PC-3 (cell line): Measurements from ENCODE around the gene TFDP1. TPM values are rescaled to one million over a fixed set of nuclear protein-coding genes. Genes with fewer than 3 reads are reported as not detected.

Source experiments
- ATAC-seq: fragments of 200-7000 bp; cut with Tn5 transposase; 2 replicates; pipeline ENCODE4 v1.9.1; 2020; ENCODE audit warnings: mild to moderate bottlenecking, moderate library complexity
- BruUV-seq: library from RNA; stranded (reverse); fragments of 400-500 nt; replicated peaks from 2 replicates; lab custom pipeline; 2021; lab: Mats Ljungman, UMichigan
- CTCF ChIA-PET: fragments of 300-600 bp; sonication (Branson Sonifier 250); formaldehyde crosslinking; loops from one replicate; lab custom pipeline; 2022; ENCODE audit warnings: antibody characterized with exemption; lab: Charles Lee
- POLR2A ChIA-PET: fragments of 300-600 bp; sonication (Branson Sonifier 250); formaldehyde crosslinking; loops from one replicate; lab custom pipeline; 2022; ENCODE audit warnings: antibody characterized with exemption; ENCODE audit not compliant: unreplicated experiment; lab: Charles Lee
- DNase-seq: peaks from one replicate; pipeline ENCODE4 v3.0.0-alpha.2; 2015
- H2AFZ ChIP-seq: fragments of 300-600 bp; sonication (generic); 2 replicates; pipeline ENCODE4 v1.6.0; 2016; ENCODE audit warnings: antibody characterized with exemption, low read length
- H3F3A ChIP-seq: fragments of 300-600 bp; sonication (generic); one replicate; pipeline ENCODE4 v1.6.0; 2017; ENCODE audit warnings: antibody characterized with exemption, low read length, control low read depth, mild to moderate bottlenecking; ENCODE audit not compliant: unreplicated experiment
- H3K27ac ChIP-seq: fragments of 300-600 bp; sonication (generic); 2 replicates; pipeline ENCODE4 v1.5.1; 2016; ENCODE audit warnings: mild to moderate bottlenecking, low read length
- H3K27me3 ChIP-seq: fragments of 300-600 bp; sonication (generic); 2 replicates; pipeline ENCODE4 v1.6.1; 2016; ENCODE audit warnings: low read length, mixed read lengths
- H3K36me3 ChIP-seq: fragments of 300-600 bp; sonication (generic); 2 replicates; pipeline ENCODE4 v1.6.1; 2016; ENCODE audit warnings: low read depth, mixed run types, low read length, mixed read lengths
- H3K4me1 ChIP-seq: fragments of 300-600 bp; sonication (generic); 2 replicates; pipeline ENCODE4 v1.5.1; 2016; ENCODE audit warnings: low read length; ENCODE audit not compliant: insufficient read depth
- H3K4me2 ChIP-seq: fragments of 300-600 bp; sonication (generic); 2 replicates; pipeline ENCODE4 v1.6.0; 2016; ENCODE audit warnings: low read length
- H3K4me3 ChIP-seq: fragments of 300-600 bp; sonication (generic); 2 replicates; pipeline ENCODE4 v1.5.1; 2016; ENCODE audit warnings: mild to moderate bottlenecking, low read length, mixed read lengths
- H3K79me2 ChIP-seq: fragments of 300-600 bp; sonication (generic); 2 replicates; pipeline ENCODE4 v1.6.1; 2017; ENCODE audit warnings: low read length, mixed read lengths
- H3K9ac ChIP-seq: fragments of 300-600 bp; sonication (generic); 2 replicates; pipeline ENCODE4 v1.6.0; 2016; ENCODE audit warnings: mild to moderate bottlenecking, low read length
- H3K9me2 ChIP-seq: fragments of 300-600 bp; sonication (generic); replicated peaks from 2 replicates; pipeline ENCODE4 v1.6.1; 2016; ENCODE audit warnings: mixed run types, low read length, mixed read lengths
- H3K9me3 ChIP-seq: fragments of 300-600 bp; sonication (generic); 2 replicates; pipeline ENCODE4 v1.6.1; 2016; ENCODE audit warnings: low read length, mixed read lengths
- H4K20me1 ChIP-seq: fragments of 300-600 bp; sonication (generic); 2 replicates; pipeline ENCODE4 v1.6.1; 2016; ENCODE audit warnings: low read length, mixed read lengths
- EZH2 ChIP-seq: fragments of 300-600 bp; sonication (generic); IDR thresholded peaks from one replicate; pipeline ENCODE4 v1.6.1; 2017; ENCODE audit warnings: antibody characterized with exemption, mild to moderate bottlenecking, low read length; ENCODE audit not compliant: unreplicated experiment
- EZH2phosphoT487 ChIP-seq: fragments of 300-600 bp; sonication (generic); IDR thresholded peaks from 2 replicates; pipeline ENCODE4 v1.6.1; 2018; ENCODE audit warnings: mild to moderate bottlenecking, antibody characterized with exemption, low read length, borderline replicate concordance
- intact Hi-C: fragments of 100-400 bp; cut with micrococcal nuclease; formaldehyde crosslinking; loops from 2 replicates; pipeline ENCODE4 v1.9.0; 2023
- total RNA-seq: library from RNA; depleted of rRNA; stranded (reverse); fragments of >200 nt; gene quantifications from 2 replicates; pipeline ENCODE4 v1.2.3, GENCODE V29; 2014
- TF ChIP-seq, protein P1 (sequence below): fragments of 300-600 bp; sonication (generic); conservative IDR thresholded peaks from 2 replicates; pipeline ENCODE4 v1.5.1; 2017; ENCODE audit warnings: antibody characterized with exemption, low read depth, mild to moderate bottlenecking, low read length

The TFDP1 gene
- total RNA-seq, 1 experiment from 2014 or later = 89.5 TPM

DNA sequence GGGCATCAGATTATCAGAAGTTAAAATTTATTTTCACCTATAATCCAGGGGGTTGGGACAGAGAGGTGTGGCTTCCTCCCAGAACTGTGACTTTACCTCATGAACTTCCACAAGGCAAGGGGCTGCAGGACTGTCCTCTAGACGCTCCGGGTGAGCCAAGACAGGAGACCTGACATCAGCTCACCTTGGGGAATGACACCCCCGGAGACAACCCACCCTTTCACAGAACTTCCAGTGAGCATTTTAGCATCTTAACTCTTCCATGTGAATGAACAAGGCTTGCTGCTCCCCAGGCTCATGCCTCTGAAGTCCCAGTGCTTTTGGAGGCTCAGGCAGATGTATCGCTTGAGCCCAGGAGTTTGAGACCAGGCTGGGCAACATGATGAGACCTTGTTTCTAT lies 29.4 kb upstream of the TFDP1 start:
- Histone ChIP-seq H2AFZ (no peak overlapping the region), H3K4me1 (no peaks in the 10 kb centered on the region), H3K36me3 (no peaks in the 10 kb centered on the region), H3K4me2 (no peak overlapping the region), H3K27ac (no peak overlapping the region), H3K4me3 (no peak overlapping the region), H3F3A (no peaks in the 10 kb centered on the region), H3K27me3 (no peaks in the 10 kb centered on the region), H3K79me2 (no peaks in the 10 kb centered on the region), H4K20me1 (no peaks in the 10 kb centered on the region), H3K9me2 (no peaks in the 10 kb centered on the region), H3K9ac (no peak overlapping the region), H3K9me3 (no peaks in the 10 kb centered on the region)
- ChIA-PET CTCF (no interaction called here), POLR2A (no interaction called here)
- no TSS peak for BruUV-seq
- ATAC-seq (no peak), DNase-seq (no peak)
- TF ChIP-seq EZH2phosphoT487 (no peak), EZH2 (no peak)
- TF ChIP-seq, protein P1, sequence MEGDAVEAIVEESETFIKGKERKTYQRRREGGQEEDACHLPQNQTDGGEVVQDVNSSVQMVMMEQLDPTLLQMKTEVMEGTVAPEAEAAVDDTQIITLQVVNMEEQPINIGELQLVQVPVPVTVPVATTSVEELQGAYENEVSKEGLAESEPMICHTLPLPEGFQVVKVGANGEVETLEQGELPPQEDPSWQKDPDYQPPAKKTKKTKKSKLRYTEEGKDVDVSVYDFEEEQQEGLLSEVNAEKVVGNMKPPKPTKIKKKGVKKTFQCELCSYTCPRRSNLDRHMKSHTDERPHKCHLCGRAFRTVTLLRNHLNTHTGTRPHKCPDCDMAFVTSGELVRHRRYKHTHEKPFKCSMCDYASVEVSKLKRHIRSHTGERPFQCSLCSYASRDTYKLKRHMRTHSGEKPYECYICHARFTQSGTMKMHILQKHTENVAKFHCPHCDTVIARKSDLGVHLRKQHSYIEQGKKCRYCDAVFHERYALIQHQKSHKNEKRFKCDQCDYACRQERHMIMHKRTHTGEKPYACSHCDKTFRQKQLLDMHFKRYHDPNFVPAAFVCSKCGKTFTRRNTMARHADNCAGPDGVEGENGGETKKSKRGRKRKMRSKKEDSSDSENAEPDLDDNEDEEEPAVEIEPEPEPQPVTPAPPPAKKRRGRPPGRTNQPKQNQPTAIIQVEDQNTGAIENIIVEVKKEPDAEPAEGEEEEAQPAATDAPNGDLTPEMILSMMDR = no peak
- intact Hi-C loops = no loop called here

DNA sequence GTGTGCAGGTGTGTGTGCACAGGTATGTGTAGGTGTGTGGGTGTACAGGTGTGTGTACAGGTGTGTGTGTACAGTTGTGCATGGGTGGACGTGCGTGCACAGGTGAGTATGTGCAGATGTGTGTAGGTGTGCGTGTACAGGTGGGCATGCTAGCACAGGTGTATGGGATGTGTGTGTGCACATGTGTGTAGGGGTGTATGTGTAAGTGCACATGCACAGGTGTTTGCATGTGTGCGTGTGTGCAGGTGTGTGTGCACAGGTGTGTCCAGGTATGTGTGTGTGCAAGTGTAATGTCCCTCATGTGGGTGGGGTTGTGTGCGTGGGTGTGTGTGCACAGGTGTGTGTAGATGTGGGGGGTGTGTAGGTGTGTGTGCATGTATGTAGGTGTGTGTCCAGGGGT lies 27.5 kb upstream of the TFDP1 start:
- Histone ChIP-seq H3K36me3 (no peaks in the 10 kb centered on the region), H4K20me1 (no peaks in the 10 kb centered on the region), H3K27me3 (no peaks in the 10 kb centered on the region), H3K27ac (no peak overlapping the region), H3K9ac (no peak overlapping the region), H3K9me3 (no peaks in the 10 kb centered on the region), H2AFZ (no peak overlapping the region), H3K4me1 (no peaks in the 10 kb centered on the region), H3K4me2 (no peak overlapping the region), H3F3A (no peaks in the 10 kb centered on the region), H3K79me2 (no peaks in the 10 kb centered on the region), H3K9me2 (no peaks in the 10 kb centered on the region), H3K4me3 (no peak overlapping the region)
- ChIA-PET POLR2A (no interaction called here), CTCF (no interaction called here)
- ATAC-seq (no peak), DNase-seq (no peak)
- TF ChIP-seq, protein P1 = no peak
- no peak for TF ChIP-seq EZH2phosphoT487
- TF ChIP-seq EZH2 = no peak
- BruUV-seq = no TSS peak
- intact Hi-C loops = no loop called here

DNA sequence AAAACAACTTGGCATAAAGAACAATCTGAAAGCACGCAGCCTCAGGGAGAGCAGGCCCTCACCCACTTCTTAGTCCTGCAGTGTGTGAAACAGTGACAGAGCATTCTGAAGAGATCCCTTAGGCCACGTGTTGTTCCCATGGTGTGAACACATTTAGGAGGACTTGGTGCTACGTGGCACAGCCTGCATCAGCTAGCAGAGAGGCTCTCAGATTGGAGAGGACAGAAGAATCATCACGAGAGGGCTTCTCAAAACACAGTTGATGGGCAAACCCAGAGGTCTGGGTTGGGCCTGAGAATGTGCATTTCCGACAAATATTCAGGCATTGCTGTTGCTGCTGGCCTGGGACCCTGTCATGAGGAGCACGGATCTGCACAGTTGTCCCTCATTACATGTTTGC lies 26.1 kb upstream of the TFDP1 start:
- no TSS peak for BruUV-seq
- H3K27ac ChIP-seq = no peak overlapping the region
- H3K4me2 ChIP-seq = no peak overlapping the region
- no peaks in the 10 kb centered on the region for H3K79me2 ChIP-seq
- no peaks in the 10 kb centered on the region for H4K20me1 ChIP-seq
- DNase-seq (no peak), ATAC-seq (no peak)
- H3K9ac ChIP-seq = no peak overlapping the region
- H3K4me1 ChIP-seq = no peaks in the 10 kb centered on the region
- no peaks in the 10 kb centered on the region for H3K9me2 ChIP-seq
- intact Hi-C loops = no loop called here
- H3K4me3 ChIP-seq = no peak overlapping the region
- no peaks in the 10 kb centered on the region for H3K36me3 ChIP-seq
- ChIA-PET CTCF (no interaction called here), POLR2A (no interaction called here)
- no peaks in the 10 kb centered on the region for H3F3A ChIP-seq
- H3K9me3 ChIP-seq = no peaks in the 10 kb centered on the region
- H3K27me3 ChIP-seq = no peaks in the 10 kb centered on the region
- TF ChIP-seq, protein P1 = no peak
- TF ChIP-seq EZH2phosphoT487 (no peak), EZH2 (no peak)
- no peak overlapping the region for H2AFZ ChIP-seq
